GM23338 (cell line): ENCODE results near the gene TEDC2. TPM values are rescaled to one million over a fixed set of nuclear protein-coding genes. Genes with fewer than 3 reads are reported as not detected.

Experiments used
- ATAC-seq: fragments of 200-7000 bp; cut with Tn5 transposase; 3 replicates; pipeline ENCODE4 v1.9.1; 2020
- DNase-seq: peaks from one replicate; pipeline ENCODE4 v3.0.0-alpha.2; 2015; ENCODE audit warnings: low spot score
- H2AFZ ChIP-seq: fragments of 200-600 bp; sonication (generic); 2 replicates; pipeline ENCODE4 v1.8.0; 2016; ENCODE audit warnings: antibody characterized with exemption, mild to moderate bottlenecking, moderate library complexity
- H3F3A ChIP-seq: fragments of 200-600 bp; sonication (generic); replicated peaks from 2 replicates; pipeline ENCODE4 v1.8.0; 2017; ENCODE audit warnings: antibody characterized with exemption, mixed run types, low read depth
- H3K27ac ChIP-seq: fragments of 200-600 bp; sonication (generic); 2 replicates; pipeline ENCODE4 v1.6.1; 2016; ENCODE audit warnings: low read depth
- H3K27me3 ChIP-seq: fragments of 200-600 bp; sonication (generic); 2 replicates; pipeline ENCODE4 v1.8.0; 2016; ENCODE audit warnings: mild to moderate bottlenecking, mixed run types, moderate library complexity; ENCODE audit not compliant: insufficient read depth
- H3K36me3 ChIP-seq: fragments of 200-600 bp; sonication (generic); 2 replicates; pipeline ENCODE4 v1.8.0; 2016; ENCODE audit warnings: mild to moderate bottlenecking; ENCODE audit not compliant: insufficient read depth
- H3K4me1 ChIP-seq: fragments of 200-600 bp; sonication (generic); 2 replicates; pipeline ENCODE4 v1.8.0; 2016; ENCODE audit warnings: mild to moderate bottlenecking, moderate library complexity; ENCODE audit not compliant: insufficient read depth
- H3K4me2 ChIP-seq: fragments of 200-600 bp; sonication (generic); 2 replicates; pipeline ENCODE4 v1.7.1; 2017; ENCODE audit warnings: mixed run types
- H3K4me3 ChIP-seq: fragments of 200-600 bp; sonication (generic); 2 replicates; pipeline ENCODE4 v1.6.1; 2016; ENCODE audit warnings: mixed run types
- H3K79me2 ChIP-seq: fragments of 200-600 bp; sonication (generic); replicated peaks from 2 replicates; pipeline ENCODE4 v1.8.0; 2017; ENCODE audit warnings: mild to moderate bottlenecking; ENCODE audit not compliant: insufficient read depth
- H3K9me2 ChIP-seq: fragments of 200-600 bp; sonication (generic); 2 replicates; pipeline ENCODE4 v1.8.0; 2017; ENCODE audit not compliant: insufficient read depth
- H4K20me1 ChIP-seq: fragments of 200-600 bp; sonication (generic); replicated peaks from 2 replicates; pipeline ENCODE4 v1.8.0; 2017; ENCODE audit warnings: mild to moderate bottlenecking; ENCODE audit not compliant: insufficient read depth
- H3K27ac Mint-ChIP-seq: 2 replicates; pipeline ENCODE4 v1.8.0; 2020; ENCODE audit warnings: inconsistent platforms, mild to moderate bottlenecking, moderate library complexity, mixed read lengths
- H3K27me3 Mint-ChIP-seq: 3 replicates; pipeline ENCODE4 v1.8.0; 2022; ENCODE audit warnings: low read depth, mild to moderate bottlenecking, moderate library complexity, mixed read lengths, inconsistent platforms; ENCODE audit not compliant: insufficient read depth, poor library complexity
- H3K36me3 Mint-ChIP-seq: 3 replicates; pipeline ENCODE4 v1.8.0; 2021; ENCODE audit warnings: low read depth, mild to moderate bottlenecking, inconsistent platforms, moderate library complexity, mixed read lengths
- H3K4me1 Mint-ChIP-seq: 3 replicates; pipeline ENCODE4 v1.8.0; 2020; ENCODE audit warnings: mild to moderate bottlenecking, inconsistent platforms, mixed read lengths
- H3K4me3 Mint-ChIP-seq: 3 replicates; pipeline ENCODE4 v1.8.0; 2021; ENCODE audit warnings: moderate library complexity, mild to moderate bottlenecking, inconsistent platforms, mixed read lengths
- H3K9me3 Mint-ChIP-seq: 3 replicates; pipeline ENCODE4 v1.8.0; 2020; ENCODE audit warnings: moderate library complexity, mild to moderate bottlenecking, inconsistent platforms, mixed read lengths
- CREB1 ChIP-seq: fragments of 250-450 bp; sonication (Bioruptor Pico); IDR thresholded peaks from 2 replicates; pipeline ENCODE4 v1.5.0; 2020; ENCODE audit warnings: low read depth, mild to moderate bottlenecking, moderate library complexity
- EZH2 ChIP-seq: fragments of 200-600 bp; sonication (generic); IDR thresholded peaks from one replicate; pipeline ENCODE4 v1.8.0; 2017; ENCODE audit warnings: antibody characterized with exemption, mild to moderate bottlenecking, low read depth; ENCODE audit not compliant: unreplicated experiment
- EZH2phosphoT487 ChIP-seq: fragments of 200-600 bp; sonication (generic); IDR thresholded peaks from one replicate; pipeline ENCODE4 v1.8.1; 2018; ENCODE audit warnings: antibody characterized with exemption; ENCODE audit not compliant: unreplicated experiment
- JUNB ChIP-seq: IDR thresholded peaks from one replicate; pipeline ENCODE4 v1.6.1; 2016; ENCODE audit warnings: antibody characterized with exemption; ENCODE audit not compliant: unreplicated experiment
- NANOG ChIP-seq: IDR thresholded peaks from 2 replicates; pipeline ENCODE4 v1.6.1; 2016; ENCODE audit warnings: antibody characterized with exemption, borderline replicate concordance
- POLR2AphosphoS5 ChIP-seq: IDR thresholded peaks from 2 replicates; pipeline ENCODE4 v1.6.1; 2016; ENCODE audit warnings: antibody characterized with exemption, low read depth
- STAT1 ChIP-seq: IDR thresholded peaks from one replicate; pipeline ENCODE4 v1.6.1; 2016; ENCODE audit warnings: antibody characterized with exemption; ENCODE audit not compliant: unreplicated experiment
- ZNF114 ChIP-seq: fragments of 250-450 bp; sonication (Bioruptor Pico); IDR thresholded peaks from 2 replicates; pipeline ENCODE4 v1.5.0; 2020; ENCODE audit warnings: mild to moderate bottlenecking, moderate library complexity
- ZNF331 ChIP-seq: fragments of 250-450 bp; sonication (Bioruptor Pico); IDR thresholded peaks from 2 replicates; pipeline ENCODE4 v1.5.0; 2020; ENCODE audit warnings: low read depth, mild to moderate bottlenecking, moderate library complexity
- polyA plus RNA-seq: library from polyadenylated mRNA; unstranded; fragments of >200 nt; fragmentation: Nextera tagmentation; extraction: Ambion mirVana; gene quantifications from 2 replicates; pipeline ENCODE4 v1.2.1, GENCODE V29; 2016
- total RNA-seq: library from RNA; depleted of rRNA; stranded (reverse); fragments of >200 nt; shearing (Covaris generic); gene quantifications from 2 replicates; pipeline ENCODE4 v1.2.3, GENCODE V29; 2014
- TF ChIP-seq, protein P1 (sequence below): fragments of 250-450 bp; sonication (Bioruptor Pico); IDR thresholded peaks from 2 replicates; pipeline ENCODE4 v1.5.0; 2020; ENCODE audit warnings: mild to moderate bottlenecking, moderate library complexity
- TF ChIP-seq, protein P2 (sequence below): IDR thresholded peaks from one replicate; pipeline ENCODE4 v1.6.1; 2018; ENCODE audit warnings: antibody characterized with exemption; ENCODE audit not compliant: unreplicated experiment
- TF ChIP-seq, protein P3 (sequence below), 2 experiments: fragments of 200-600 bp in 1 of 2; sonication (generic) in 1 of 2; conservative IDR thresholded peaks; 2 replicates each; pipeline versions ENCODE4 v1.5.1 to v1.6.1; 2016 to 2017; ENCODE audit warnings: antibody characterized with exemption in 2 of 2, low read depth in 2 of 2, mild to moderate bottlenecking in 2 of 2, moderate library complexity in 1 of 2
- TF ChIP-seq, protein P4 (sequence below): IDR thresholded peaks from 2 replicates; pipeline ENCODE4 v1.6.1; 2016; ENCODE audit warnings: antibody characterized with exemption

The TEDC2 gene
- total and polyA plus RNA-seq, 2 experiments from 2014 or later: 50.6 to 98.9 TPM

DNA sequence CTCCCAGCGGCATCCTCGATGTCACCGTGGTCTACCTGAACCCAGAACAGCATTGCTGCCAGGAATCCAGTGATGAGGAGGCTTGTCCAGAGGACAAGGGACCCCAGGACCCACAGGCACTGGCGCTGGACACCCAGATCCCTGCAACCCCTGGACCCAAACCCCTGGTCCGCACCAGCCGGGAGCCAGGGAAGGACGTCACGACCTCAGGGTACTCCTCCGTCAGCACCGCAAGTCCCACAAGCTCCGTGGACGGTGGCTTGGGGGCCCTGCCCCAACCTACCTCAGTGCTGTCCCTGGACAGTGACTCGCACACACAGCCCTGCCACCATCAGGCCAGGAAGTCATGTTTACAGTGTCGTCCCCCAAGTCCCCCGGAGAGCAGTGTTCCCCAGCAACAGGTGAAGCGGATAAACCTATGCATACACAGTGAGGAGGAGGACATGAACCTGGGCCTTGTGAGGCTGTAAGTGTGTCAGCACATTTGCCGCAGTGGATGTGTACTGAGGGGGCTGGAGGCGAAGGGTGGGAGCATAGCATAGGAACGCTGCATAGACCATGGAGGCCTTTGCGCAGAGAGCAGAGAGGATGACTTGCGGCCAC lies 3.3 kb upstream of the TEDC2 start:
- H3K4me2 ChIP-seq: no peak overlapping the region
- peaks cover 48% of the 10 kb centered on the region for H3K36me3 Mint-ChIP-seq
- H3K79me2 ChIP-seq: peaks cover 10% of the 10 kb centered on the region
- no peak overlapping the region for H3K4me3 ChIP-seq
- H3K27ac Mint-ChIP-seq: 0 out of 2 replicates have a peak overlapping the region, but pooled peaks have one; percentile 15
- no peak overlapping the region for H3K27ac ChIP-seq
- ATAC-seq (no peak), DNase-seq (no peak)
- peaks cover 18% of the 10 kb centered on the region; the same call in 1 of the 2 replicates for H3F3A ChIP-seq
- no peaks in the 10 kb centered on the region for H3K9me2 ChIP-seq
- H3K4me1 Mint-ChIP-seq: peaks cover 15% of the 10 kb centered on the region
- H3K36me3 ChIP-seq: peaks cover 6% of the 10 kb centered on the region; the same call in 1 of the 2 replicates
- no peaks in the 10 kb centered on the region for H3K27me3 ChIP-seq
- peaks cover 25% of the 10 kb centered on the region for H3K27me3 Mint-ChIP-seq
- no peak overlapping the region for H3K4me3 Mint-ChIP-seq
- peaks cover 11% of the 10 kb centered on the region; the same call in 1 of the 2 replicates for H3K4me1 ChIP-seq
- TF ChIP-seq EZH2 (no peak), POLR2AphosphoS5 (no peak), NANOG (no peak), EZH2phosphoT487 (no peak), JUNB (no peak), ZNF114 (CRISPR knock-in tag) (no peak), ZNF331 (no peak), CREB1 (CRISPR knock-in tag) (no peak), STAT1 (no peak)
- TF ChIP-seq, protein P1, sequence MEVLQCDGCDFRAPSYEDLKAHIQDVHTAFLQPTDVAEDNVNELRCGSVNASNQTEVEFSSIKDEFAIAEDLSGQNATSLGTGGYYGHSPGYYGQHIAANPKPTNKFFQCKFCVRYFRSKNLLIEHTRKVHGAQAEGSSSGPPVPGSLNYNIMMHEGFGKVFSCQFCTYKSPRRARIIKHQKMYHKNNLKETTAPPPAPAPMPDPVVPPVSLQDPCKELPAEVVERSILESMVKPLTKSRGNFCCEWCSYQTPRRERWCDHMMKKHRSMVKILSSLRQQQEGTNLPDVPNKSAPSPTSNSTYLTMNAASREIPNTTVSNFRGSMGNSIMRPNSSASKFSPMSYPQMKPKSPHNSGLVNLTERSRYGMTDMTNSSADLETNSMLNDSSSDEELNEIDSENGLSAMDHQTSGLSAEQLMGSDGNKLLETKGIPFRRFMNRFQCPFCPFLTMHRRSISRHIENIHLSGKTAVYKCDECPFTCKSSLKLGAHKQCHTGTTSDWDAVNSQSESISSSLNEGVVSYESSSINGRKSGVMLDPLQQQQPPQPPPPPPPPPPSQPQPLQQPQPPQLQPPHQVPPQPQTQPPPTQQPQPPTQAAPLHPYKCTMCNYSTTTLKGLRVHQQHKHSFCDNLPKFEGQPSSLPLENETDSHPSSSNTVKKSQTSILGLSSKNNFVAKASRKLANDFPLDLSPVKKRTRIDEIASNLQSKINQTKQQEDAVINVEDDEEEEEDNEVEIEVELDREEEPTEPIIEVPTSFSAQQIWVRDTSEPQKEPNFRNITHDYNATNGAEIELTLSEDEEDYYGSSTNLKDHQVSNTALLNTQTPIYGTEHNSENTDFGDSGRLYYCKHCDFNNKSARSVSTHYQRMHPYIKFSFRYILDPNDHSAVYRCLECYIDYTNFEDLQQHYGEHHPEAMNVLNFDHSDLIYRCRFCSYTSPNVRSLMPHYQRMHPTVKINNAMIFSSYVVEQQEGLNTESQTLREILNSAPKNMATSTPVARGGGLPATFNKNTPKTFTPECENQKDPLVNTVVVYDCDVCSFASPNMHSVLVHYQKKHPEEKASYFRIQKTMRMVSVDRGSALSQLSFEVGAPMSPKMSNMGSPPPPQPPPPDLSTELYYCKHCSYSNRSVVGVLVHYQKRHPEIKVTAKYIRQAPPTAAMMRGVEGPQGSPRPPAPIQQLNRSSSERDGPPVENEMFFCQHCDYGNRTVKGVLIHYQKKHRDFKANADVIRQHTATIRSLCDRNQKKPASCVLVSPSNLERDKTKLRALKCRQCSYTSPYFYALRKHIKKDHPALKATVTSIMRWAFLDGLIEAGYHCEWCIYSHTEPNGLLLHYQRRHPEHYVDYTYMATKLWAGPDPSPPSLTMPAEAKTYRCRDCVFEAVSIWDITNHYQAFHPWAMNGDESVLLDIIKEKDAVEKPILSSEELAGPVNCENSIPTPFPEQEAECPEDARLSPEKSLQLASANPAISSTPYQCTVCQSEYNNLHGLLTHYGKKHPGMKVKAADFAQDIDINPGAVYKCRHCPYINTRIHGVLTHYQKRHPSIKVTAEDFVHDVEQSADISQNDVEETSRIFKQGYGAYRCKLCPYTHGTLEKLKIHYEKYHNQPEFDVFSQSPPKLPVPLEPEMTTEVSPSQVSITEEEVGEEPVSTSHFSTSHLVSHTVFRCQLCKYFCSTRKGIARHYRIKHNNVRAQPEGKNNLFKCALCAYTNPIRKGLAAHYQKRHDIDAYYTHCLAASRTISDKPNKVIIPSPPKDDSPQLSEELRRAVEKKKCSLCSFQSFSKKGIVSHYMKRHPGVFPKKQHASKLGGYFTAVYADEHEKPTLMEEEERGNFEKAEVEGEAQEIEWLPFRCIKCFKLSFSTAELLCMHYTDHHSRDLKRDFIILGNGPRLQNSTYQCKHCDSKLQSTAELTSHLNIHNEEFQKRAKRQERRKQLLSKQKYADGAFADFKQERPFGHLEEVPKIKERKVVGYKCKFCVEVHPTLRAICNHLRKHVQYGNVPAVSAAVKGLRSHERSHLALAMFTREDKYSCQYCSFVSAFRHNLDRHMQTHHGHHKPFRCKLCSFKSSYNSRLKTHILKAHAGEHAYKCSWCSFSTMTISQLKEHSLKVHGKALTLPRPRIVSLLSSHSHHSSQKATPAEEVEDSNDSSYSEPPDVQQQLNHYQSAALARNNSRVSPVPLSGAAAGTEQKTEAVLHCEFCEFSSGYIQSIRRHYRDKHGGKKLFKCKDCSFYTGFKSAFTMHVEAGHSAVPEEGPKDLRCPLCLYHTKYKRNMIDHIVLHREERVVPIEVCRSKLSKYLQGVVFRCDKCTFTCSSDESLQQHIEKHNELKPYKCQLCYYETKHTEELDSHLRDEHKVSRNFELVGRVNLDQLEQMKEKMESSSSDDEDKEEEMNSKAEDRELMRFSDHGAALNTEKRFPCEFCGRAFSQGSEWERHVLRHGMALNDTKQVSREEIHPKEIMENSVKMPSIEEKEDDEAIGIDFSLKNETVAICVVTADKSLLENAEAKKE (CRISPR knock-in tag): no peak
- TF ChIP-seq, protein P2, sequence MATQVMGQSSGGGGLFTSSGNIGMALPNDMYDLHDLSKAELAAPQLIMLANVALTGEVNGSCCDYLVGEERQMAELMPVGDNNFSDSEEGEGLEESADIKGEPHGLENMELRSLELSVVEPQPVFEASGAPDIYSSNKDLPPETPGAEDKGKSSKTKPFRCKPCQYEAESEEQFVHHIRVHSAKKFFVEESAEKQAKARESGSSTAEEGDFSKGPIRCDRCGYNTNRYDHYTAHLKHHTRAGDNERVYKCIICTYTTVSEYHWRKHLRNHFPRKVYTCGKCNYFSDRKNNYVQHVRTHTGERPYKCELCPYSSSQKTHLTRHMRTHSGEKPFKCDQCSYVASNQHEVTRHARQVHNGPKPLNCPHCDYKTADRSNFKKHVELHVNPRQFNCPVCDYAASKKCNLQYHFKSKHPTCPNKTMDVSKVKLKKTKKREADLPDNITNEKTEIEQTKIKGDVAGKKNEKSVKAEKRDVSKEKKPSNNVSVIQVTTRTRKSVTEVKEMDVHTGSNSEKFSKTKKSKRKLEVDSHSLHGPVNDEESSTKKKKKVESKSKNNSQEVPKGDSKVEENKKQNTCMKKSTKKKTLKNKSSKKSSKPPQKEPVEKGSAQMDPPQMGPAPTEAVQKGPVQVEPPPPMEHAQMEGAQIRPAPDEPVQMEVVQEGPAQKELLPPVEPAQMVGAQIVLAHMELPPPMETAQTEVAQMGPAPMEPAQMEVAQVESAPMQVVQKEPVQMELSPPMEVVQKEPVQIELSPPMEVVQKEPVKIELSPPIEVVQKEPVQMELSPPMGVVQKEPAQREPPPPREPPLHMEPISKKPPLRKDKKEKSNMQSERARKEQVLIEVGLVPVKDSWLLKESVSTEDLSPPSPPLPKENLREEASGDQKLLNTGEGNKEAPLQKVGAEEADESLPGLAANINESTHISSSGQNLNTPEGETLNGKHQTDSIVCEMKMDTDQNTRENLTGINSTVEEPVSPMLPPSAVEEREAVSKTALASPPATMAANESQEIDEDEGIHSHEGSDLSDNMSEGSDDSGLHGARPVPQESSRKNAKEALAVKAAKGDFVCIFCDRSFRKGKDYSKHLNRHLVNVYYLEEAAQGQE: no peak
- TF ChIP-seq, protein P3, sequence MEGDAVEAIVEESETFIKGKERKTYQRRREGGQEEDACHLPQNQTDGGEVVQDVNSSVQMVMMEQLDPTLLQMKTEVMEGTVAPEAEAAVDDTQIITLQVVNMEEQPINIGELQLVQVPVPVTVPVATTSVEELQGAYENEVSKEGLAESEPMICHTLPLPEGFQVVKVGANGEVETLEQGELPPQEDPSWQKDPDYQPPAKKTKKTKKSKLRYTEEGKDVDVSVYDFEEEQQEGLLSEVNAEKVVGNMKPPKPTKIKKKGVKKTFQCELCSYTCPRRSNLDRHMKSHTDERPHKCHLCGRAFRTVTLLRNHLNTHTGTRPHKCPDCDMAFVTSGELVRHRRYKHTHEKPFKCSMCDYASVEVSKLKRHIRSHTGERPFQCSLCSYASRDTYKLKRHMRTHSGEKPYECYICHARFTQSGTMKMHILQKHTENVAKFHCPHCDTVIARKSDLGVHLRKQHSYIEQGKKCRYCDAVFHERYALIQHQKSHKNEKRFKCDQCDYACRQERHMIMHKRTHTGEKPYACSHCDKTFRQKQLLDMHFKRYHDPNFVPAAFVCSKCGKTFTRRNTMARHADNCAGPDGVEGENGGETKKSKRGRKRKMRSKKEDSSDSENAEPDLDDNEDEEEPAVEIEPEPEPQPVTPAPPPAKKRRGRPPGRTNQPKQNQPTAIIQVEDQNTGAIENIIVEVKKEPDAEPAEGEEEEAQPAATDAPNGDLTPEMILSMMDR (conservative IDR thresholded peaks at IDR 0.05; ENCODE audit: low read depth in 2 of 2): no peak
- TF ChIP-seq, protein P4, sequence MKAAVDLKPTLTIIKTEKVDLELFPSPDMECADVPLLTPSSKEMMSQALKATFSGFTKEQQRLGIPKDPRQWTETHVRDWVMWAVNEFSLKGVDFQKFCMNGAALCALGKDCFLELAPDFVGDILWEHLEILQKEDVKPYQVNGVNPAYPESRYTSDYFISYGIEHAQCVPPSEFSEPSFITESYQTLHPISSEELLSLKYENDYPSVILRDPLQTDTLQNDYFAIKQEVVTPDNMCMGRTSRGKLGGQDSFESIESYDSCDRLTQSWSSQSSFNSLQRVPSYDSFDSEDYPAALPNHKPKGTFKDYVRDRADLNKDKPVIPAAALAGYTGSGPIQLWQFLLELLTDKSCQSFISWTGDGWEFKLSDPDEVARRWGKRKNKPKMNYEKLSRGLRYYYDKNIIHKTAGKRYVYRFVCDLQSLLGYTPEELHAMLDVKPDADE: no peak
- no peak overlapping the region for H2AFZ ChIP-seq
- no peaks in the 10 kb centered on the region for H3K9me3 Mint-ChIP-seq
- peaks cover 10% of the 10 kb centered on the region; the same call in 1 of the 2 replicates for H4K20me1 ChIP-seq
